ENCODE results near the gene ADAMTS17.

- TF ChIP-seq, protein P1, sequence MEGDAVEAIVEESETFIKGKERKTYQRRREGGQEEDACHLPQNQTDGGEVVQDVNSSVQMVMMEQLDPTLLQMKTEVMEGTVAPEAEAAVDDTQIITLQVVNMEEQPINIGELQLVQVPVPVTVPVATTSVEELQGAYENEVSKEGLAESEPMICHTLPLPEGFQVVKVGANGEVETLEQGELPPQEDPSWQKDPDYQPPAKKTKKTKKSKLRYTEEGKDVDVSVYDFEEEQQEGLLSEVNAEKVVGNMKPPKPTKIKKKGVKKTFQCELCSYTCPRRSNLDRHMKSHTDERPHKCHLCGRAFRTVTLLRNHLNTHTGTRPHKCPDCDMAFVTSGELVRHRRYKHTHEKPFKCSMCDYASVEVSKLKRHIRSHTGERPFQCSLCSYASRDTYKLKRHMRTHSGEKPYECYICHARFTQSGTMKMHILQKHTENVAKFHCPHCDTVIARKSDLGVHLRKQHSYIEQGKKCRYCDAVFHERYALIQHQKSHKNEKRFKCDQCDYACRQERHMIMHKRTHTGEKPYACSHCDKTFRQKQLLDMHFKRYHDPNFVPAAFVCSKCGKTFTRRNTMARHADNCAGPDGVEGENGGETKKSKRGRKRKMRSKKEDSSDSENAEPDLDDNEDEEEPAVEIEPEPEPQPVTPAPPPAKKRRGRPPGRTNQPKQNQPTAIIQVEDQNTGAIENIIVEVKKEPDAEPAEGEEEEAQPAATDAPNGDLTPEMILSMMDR (IDR thresholded peaks at IDR 0.05; ENCODE audit: low read depth, low read length) = no peak
- TF ChIP-seq EZH2phosphoT487 (IDR thresholded peaks at IDR 0.05; ENCODE audit: low read depth) = no peak
Observed at GRCh38 chr15:100261302-100262240, 80.2 kb downstream of the ADAMTS17 start.

All from OCI-LY3 (cell line).